Measurements from ENCODE around the gene FRMD6.

DNA sequence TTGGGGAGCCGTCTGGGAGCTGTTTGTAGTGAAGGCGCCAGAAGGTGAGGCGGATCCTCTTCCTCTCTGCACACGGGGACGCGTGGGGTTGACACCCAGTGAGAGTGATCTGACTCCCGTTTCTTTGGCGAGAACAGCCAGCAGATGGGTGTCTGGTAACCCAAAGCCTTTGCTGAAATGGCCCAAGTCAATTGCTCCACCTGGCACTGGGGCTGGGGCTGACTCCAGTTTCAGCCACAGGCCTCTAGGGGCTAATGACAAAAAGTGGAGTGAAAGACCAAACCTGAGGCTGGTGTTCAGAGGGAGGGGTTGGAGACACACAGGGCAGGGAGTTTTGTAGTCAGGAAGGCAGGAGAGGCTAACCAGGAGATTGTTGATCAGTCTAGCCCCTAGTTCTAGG, 87.0 kb downstream of the FRMD6 start:
- TF ChIP-seq POLR2AphosphoS5 (IDR thresholded peaks at IDR 0.05; ENCODE audit: low read depth, low read length) (no peak), TAF1 (IDR thresholded peaks at IDR 0.05; ENCODE audit: borderline replicate concordance, low read depth, low read length) (no peak)

Data from GM12892 (cell line).